Measurements from ENCODE around the gene KCNJ15.

DNA sequence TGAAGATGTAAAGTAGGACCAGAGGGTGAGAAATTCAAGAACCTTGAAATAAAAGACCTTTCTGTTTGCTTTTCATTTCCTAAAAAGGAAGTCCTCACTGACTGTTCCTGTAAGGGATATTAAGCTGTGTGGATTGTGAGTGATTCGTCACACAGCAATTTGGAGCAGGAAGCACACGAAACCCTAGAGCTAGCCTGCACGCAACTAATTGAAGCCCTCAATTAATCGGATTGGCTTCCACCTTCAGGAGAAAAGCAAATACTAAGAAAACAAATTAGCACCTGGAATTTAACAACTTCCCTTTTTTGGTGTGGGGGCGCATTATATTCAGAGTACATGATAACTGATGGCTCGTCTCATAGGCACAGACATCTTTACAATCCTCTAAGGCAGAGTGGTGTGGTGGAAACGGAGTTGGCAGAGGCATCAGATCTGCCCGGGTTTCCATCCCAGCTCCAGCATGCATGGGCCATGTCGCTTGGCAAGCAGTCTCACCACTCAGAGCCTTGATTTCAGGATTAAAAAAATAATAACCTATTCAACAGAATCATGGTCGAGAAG lies 95.2 kb downstream of the KCNJ15 start:
- TF ChIP-seq, protein P1, sequence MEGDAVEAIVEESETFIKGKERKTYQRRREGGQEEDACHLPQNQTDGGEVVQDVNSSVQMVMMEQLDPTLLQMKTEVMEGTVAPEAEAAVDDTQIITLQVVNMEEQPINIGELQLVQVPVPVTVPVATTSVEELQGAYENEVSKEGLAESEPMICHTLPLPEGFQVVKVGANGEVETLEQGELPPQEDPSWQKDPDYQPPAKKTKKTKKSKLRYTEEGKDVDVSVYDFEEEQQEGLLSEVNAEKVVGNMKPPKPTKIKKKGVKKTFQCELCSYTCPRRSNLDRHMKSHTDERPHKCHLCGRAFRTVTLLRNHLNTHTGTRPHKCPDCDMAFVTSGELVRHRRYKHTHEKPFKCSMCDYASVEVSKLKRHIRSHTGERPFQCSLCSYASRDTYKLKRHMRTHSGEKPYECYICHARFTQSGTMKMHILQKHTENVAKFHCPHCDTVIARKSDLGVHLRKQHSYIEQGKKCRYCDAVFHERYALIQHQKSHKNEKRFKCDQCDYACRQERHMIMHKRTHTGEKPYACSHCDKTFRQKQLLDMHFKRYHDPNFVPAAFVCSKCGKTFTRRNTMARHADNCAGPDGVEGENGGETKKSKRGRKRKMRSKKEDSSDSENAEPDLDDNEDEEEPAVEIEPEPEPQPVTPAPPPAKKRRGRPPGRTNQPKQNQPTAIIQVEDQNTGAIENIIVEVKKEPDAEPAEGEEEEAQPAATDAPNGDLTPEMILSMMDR (IDR thresholded peaks at IDR 0.05; ENCODE audit: low read depth, low read length): no peak
- no peak for TF ChIP-seq EZH2phosphoT487 (IDR thresholded peaks at IDR 0.05; ENCODE audit: low read depth)

All from OCI-LY3 (cell line).